ENCODE measurements around the gene FBXW5. TPM values are rescaled to one million over a fixed set of nuclear protein-coding genes. Genes with fewer than 3 reads are reported as not detected.

Gene FBXW5
- total and polyA plus RNA-seq, 10 of the 15 experiments (the other 5 are each of a cell fraction or from before 2014, with no cell fraction given): 0.21 to 97.3 (median 44.5) TPM

- Histone ChIP-seq H3K4me2 (ENCODE audit: control insufficient read depth, insufficient read depth) (no peak overlapping the region), H3K27me3 (replicated peaks in 1 of 2; ENCODE audit: control insufficient read depth in 2 of 2, insufficient read depth in 2 of 2, low read length in 1 of 2) (no peaks in the 10 kb centered on the region), H3K9ac (ENCODE audit: control insufficient read depth, insufficient read depth, low read length) (no peak overlapping the region), H3K79me2 (ENCODE audit: control insufficient read depth, insufficient read depth, low read length) (no peaks in the 10 kb centered on the region), H3K27ac (ENCODE audit: control insufficient read depth, insufficient read depth) (no peak overlapping the region), H2AFZ (ENCODE audit: control insufficient read depth, low read depth, low read length) (no peak overlapping the region), H3K36me3 (ENCODE audit: control insufficient read depth in 2 of 2, insufficient read depth in 2 of 2, low read length in 1 of 2) (no peaks in the 10 kb centered on the region), H3K4me1 (ENCODE audit: control insufficient read depth, insufficient read depth, low read length) (peaks cover 6% of the 10 kb centered on the region; the same call in 1 of the 2 replicates), H3K4me3 (no peak overlapping the region), H3K9me3 (replicated peaks; ENCODE audit: control insufficient read depth, insufficient read depth, low read length) (no peaks in the 10 kb centered on the region), H4K20me1 (ENCODE audit: control insufficient read depth, insufficient read depth) (no peaks in the 10 kb centered on the region)
- BruUV-seq (replicated peaks): no TSS peak
- ChIA-PET SMC1A (ENCODE audit: uncharacterized antibody, unreplicated experiment) (no interaction called here), POLR2A (no interaction called here), RAD21 (ENCODE audit: unreplicated experiment) (no interaction called here), CTCF (interaction anchor here (0.6 kb wide), 1 partner anchor 81 kb away, joined by 4 read pairs; no protein-coding TSS in a partner anchor)
- intact Hi-C loops (cut with micrococcal nuclease; ENCODE audit: unreplicated experiment) (no loop called here), in situ Hi-C loops (cut with MboI) (no loop called here)
- no peak for TF ChIP-seq KLF5 (IDR thresholded peaks at IDR 0.05; ENCODE audit: partially characterized antibody)
- TF ChIP-seq BCL3 (IDR thresholded peaks at IDR 0.05; ENCODE audit: borderline replicate concordance, insufficient read depth, low read depth, low read length, poor library complexity, severe bottlenecking): peak; percentile 32
- no peak for TF ChIP-seq ZSCAN29 (IDR thresholded peaks at IDR 0.05)
- ATAC-seq: no peak
- DNase-seq (ENCODE audit: low read depth, low spot score): no peak
- WGBS (ENCODE audit: insufficient coverage, insufficient replicate concordance, low lambda C conversion rate, missing lambda C conversion rate): 27% methylated on average over 17 of the region's 25 CpGs
- FAIRE-seq: no peak
Observed at GRCh38 chr9:136954270-136955083, 9.9 kb upstream of the FBXW5 start.

- in situ Hi-C loops (cut with MboI) (no loop called here), intact Hi-C loops (cut with micrococcal nuclease; ENCODE audit: unreplicated experiment) (no loop called here)
- POLR2A ChIA-PET: no interaction called here
- FAIRE-seq (no peak), DNase-seq (ENCODE audit: low read depth, low spot score) (no peak), ATAC-seq (no peak)
- no peak overlapping the region for H2AFZ ChIP-seq (ENCODE audit: control insufficient read depth, low read depth, low read length)
- RAD21 ChIA-PET (ENCODE audit: unreplicated experiment): no interaction called here
- H3K4me3 ChIP-seq: no peak overlapping the region
- 36% methylated on average over 19 of the region's 19 CpGs for WGBS (ENCODE audit: insufficient coverage, insufficient replicate concordance, low lambda C conversion rate, missing lambda C conversion rate)
- BruUV-seq (replicated peaks): no TSS peak
- no peak overlapping the region for H3K27ac ChIP-seq (ENCODE audit: control insufficient read depth, insufficient read depth)
- SMC1A ChIA-PET (ENCODE audit: uncharacterized antibody, unreplicated experiment): no interaction called here
- H3K27me3 ChIP-seq (replicated peaks in 1 of 2; ENCODE audit: control insufficient read depth in 2 of 2, insufficient read depth in 2 of 2, low read length in 1 of 2): no peaks in the 10 kb centered on the region
- H4K20me1 ChIP-seq (ENCODE audit: control insufficient read depth, insufficient read depth): no peaks in the 10 kb centered on the region
- H3K9me3 ChIP-seq (replicated peaks; ENCODE audit: control insufficient read depth, insufficient read depth, low read length): no peaks in the 10 kb centered on the region
- peaks cover 6% of the 10 kb centered on the region; the same call in 1 of the 2 replicates for H3K4me1 ChIP-seq (ENCODE audit: control insufficient read depth, insufficient read depth, low read length)
- no peak overlapping the region for H3K4me2 ChIP-seq (ENCODE audit: control insufficient read depth, insufficient read depth)
- CTCF ChIA-PET: interaction anchor here (0.6 kb wide), 1 partner anchor 81 kb away, joined by 4 read pairs; no protein-coding TSS in a partner anchor
- TF ChIP-seq PRDM15 (CRISPR knock-in tag; IDR thresholded peaks at IDR 0.05) (no peak), ASH2L (IDR thresholded peaks at IDR 0.05; ENCODE audit: borderline replicate concordance, low read depth) (no peak), IKZF1 (conservative IDR thresholded peaks at IDR 0.05) (no peak), IRF3 (IDR thresholded peaks at IDR 0.05) (no peak)
- no peaks in the 10 kb centered on the region for H3K36me3 ChIP-seq (ENCODE audit: control insufficient read depth in 2 of 2, insufficient read depth in 2 of 2, low read length in 1 of 2)
- H3K9ac ChIP-seq (ENCODE audit: control insufficient read depth, insufficient read depth, low read length): no peak overlapping the region
- no peaks in the 10 kb centered on the region for H3K79me2 ChIP-seq (ENCODE audit: control insufficient read depth, insufficient read depth, low read length)
Observed at GRCh38 chr9:136953771-136954269, 9.3 kb upstream of the FBXW5 start.
